ENCODE measurements around the gene KRTAP26-1.

GRCh38 chr21:30289215-30289614, 30.9 kb downstream of the KRTAP26-1 start, which contains the start of gene KRTAP25-1:
- TF ChIP-seq EZH2phosphoT487 (conservative IDR thresholded peaks at IDR 0.05; ENCODE audit: low read length) (no peak), CTCF (IDR thresholded peaks at IDR 0.05; ENCODE audit: insufficient read depth, low read length, poor library complexity, severe bottlenecking) (no peak)
